SW480 (cell line): ENCODE results near the gene DEFB123.
"Not testable (repeated sequence)": the region's sequence is repeated elsewhere in the genome, so short reads cannot be mapped to it uniquely, and the experiment has no call there.

Experiments
- DNase-seq: peaks from one replicate; pipeline ENCODE4 v3.0.0-alpha.2; 2016; ENCODE audit warnings: low spot score

The DEFB123 gene, protein sequence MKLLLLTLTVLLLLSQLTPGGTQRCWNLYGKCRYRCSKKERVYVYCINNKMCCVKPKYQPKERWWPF

DNA sequence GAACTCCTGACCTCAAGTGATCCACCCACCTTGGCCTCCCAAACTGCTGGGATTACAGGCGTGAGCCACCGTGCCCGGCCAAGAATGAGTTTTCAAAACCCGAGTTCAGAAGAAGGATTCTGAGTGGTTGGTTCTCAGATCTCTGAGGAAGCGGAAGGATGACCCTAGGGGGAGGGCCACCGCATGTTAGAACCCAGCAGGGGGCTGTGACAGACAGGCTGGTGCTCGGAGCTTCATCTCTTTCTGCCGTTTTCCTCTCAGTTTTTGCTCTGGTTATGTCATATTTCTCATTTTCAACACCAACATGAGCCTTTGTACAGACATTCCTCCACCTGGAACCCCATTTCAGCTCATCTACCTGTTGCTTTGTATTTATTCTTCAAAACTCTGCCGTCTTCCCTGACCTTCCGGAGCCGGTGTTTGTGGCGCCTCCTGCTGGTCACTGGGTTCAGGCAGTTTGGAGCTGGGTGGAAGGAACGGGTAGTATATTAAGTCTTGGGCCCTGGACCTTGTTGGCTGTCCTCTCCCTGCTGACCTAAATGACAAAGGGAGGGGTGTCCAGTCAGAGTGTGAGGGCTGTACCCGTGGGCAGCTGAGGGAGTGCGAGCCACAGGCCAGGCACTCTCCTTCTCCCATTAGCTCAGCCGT is at the start of gene DEFB123:
TSS of gene DEFB123 (plus strand) at position 621 of the 648 bp plus-strand sequence. CDS start 67 bp downstream, outside the sequence.
- DNase-seq = no peak

- DNase-seq = no peak
These were observed 47.6 kb upstream of the DEFB123 start for GRCh38 chr20:31392836-31393235.

DNA sequence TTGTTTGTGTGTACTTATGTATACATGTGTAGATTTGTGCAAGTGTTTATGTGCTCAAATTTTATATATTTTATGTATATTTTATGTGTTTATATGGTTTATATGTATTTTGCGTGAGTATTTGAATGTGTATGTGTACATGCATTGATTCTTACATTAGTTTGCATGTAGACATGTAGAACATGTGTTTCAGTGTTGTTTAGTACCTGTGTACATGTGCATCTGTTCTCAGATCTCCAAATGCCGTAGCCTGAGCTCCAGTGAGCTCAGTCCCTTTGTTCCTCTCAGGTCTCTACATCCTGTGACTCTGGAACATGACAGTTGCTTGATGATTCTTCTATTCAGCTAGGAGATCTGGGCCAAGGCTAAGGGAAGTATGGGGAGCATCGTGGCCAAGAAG is 45.5 kb upstream of the DEFB123 start:
- DNase-seq = no peak

- DNase-seq = no peak
These were observed 36.5 kb upstream of the DEFB123 start for GRCh38 chr20:31403886-31404285.

GRCh38 chr20:31406115-31406514 is 34.3 kb upstream of the DEFB123 start, which contains the start of gene DEFB121:
DEFB121 (minus strand) TSS chr20:31406215; CDS start chr20:31406152, 63 bp downstream.
- DNase-seq = no peak

DNA sequence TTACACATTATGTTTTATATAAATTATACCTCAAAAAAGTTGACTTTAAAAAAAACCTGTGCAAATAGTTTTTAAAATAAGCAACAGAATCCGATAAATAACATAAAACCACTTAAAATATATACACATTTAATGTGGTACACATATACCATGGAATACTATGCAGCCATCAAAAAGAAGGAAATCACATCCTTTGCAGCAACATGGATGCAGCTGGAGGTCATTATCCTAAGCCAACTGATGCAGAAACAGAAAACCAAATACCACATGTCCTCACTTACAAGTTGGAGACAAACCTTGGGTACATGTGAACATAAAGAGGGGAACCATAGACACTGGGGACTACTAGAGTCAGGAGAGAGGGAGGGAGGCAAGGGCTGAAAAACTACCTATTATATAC is 30.4 kb upstream of the DEFB123 start:
- DNase-seq = no peak

DNA sequence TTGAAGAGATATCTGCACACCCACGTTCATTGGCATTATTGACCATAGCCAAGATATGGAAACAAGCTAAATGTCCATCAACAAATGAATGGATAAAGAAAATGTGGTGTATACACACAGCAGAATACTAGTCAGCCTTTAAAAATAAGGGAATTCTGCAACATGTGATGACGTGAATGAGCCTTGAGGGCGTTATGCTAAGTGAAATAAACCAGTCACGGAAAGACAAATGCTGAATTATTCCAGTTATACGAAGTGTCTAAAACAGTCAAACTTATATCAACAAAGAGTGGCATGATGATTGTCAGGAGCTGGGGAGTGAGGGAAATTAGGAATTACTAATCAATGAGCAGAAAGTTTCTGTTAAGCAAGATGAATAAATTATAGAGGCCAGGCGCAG is 26.1 kb upstream of the DEFB123 start:
- no peak for DNase-seq

GRCh38 chr20:31415653-31416052 is 24.8 kb upstream of the DEFB123 start:
- DNase-seq = no peak

DNA sequence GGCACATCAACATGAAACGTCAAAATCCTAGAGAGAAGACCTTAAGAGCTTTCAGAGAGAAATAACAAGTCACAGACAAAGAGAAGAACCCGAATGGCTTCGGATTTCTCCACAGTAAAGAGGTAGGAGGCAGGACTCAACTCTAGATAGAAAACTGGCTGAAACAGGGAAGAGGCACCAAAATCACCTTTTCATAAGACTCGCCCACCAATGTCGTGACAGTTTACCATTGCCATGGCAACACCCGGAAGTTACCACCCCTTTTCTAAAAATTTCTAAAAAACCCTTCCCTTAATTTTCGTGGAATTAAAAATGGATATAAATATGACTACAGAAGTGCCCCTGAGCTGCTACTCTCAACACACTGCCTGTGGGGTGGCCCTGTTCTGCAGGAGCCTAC is 22.1 kb upstream of the DEFB123 start:
- DNase-seq = no peak

- DNase-seq = no peak
These were observed 14.6 kb upstream of the DEFB123 start for GRCh38 chr20:31425797-31426196.

- DNase-seq = not testable (repeated sequence)
These were observed 13.4 kb upstream of the DEFB123 start for GRCh38 chr20:31426891-31427551.

- not testable (repeated sequence) for DNase-seq
These were observed 12.9 kb upstream of the DEFB123 start for GRCh38 chr20:31427576-31427975.

DNA sequence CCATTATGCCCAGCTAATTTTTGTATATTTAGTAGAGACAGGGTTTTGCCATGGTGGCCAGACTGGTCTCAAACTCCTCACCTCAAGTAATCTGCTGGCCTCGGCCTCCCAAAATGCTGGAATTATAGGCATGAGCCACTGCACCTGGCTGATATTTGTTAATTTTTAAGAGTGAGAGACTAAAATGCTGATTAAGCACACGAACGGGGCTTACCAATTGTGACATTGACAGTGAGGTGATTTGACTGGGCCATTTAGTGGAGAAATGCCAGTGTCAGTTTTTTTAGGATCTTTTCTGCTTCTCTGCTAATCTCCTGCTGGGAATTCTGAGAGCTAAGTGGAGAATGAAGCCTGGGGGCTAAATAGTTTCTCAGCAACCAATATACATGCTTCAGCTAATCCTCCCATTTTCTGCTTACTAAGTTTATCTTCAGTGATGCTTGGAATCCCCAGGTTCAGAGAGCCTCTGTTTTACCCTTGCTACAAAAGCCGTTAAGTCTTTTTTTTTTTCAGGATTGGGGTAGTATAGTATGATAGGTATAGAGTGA is 9.8 kb upstream of the DEFB123 start:
- no peak for DNase-seq

- DNase-seq = no peak
These were observed 5.8 kb downstream of the DEFB123 start for GRCh38 chr20:31446084-31446819.

- DNase-seq = no peak
These were observed 9.3 kb downstream of the DEFB123 start for GRCh38 chr20:31449511-31450414.

DNA sequence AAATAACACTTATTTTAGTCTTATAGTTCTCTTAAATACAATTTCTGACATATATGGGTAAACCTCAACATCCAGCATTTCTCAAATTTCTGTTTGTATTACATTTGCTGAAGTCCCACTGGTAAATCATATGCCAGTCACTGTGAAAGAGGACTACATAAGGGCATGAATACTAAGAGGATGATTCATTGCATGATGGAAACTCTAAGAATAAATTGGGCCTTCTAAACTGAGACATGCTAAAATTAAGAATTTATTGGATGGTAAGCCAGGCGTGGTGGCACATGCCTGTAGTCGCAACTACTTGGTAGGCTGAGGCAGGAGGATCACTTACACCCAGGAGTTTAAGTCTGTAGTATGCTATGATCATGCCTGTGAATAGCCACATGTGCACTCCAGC is 12.1 kb downstream of the DEFB123 start:
- no peak for DNase-seq

DNA sequence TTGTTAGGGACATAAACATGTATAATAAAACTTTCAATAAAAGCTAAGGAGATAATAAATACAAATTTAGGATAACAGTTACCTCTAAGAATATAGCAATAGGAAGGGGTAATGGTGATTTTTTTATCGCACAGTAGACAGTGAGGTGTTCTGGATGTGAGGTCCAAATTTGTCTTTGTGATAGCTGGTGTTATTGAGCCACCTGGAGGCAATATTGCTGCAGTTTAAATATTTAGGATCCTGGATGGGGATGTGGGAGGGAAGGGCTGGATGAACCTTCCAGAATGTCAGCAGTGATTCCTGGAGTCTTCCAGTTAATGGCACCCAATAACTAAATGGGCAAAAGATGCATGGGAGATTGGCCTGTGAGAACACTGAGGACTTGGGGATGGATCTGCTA is 13.9 kb downstream of the DEFB123 start:
- no peak for DNase-seq

- not testable (repeated sequence) for DNase-seq
These were observed 30.5 kb downstream of the DEFB123 start for GRCh38 chr20:31470946-31471345.

- DNase-seq = no peak
These were observed 32.2 kb downstream of the DEFB123 start for GRCh38 chr20:31472395-31473330.

GRCh38 chr20:31473331-31474096 is 33.1 kb downstream of the DEFB123 start:
- no peak for DNase-seq
